ENCODE results near the gene SPO11.

The SPO11 gene

GRCh38 chr20:57329608-57330221 is at the start of gene SPO11:
TSS of gene SPO11 (plus strand) at chr20:57329803. CDS start at chr20:57329868, 65 bp downstream.
- DNase-seq: no peak

GRCh38 chr20:57280221-57280620 is 49.4 kb upstream of the SPO11 start:
- no peak for DNase-seq

- DNase-seq: no peak
Observed at GRCh38 chr20:57281900-57282299, 47.7 kb upstream of the SPO11 start.

- DNase-seq: no peak
Observed at GRCh38 chr20:57282670-57283361, 46.8 kb upstream of the SPO11 start.

GRCh38 chr20:57283860-57284259 is 45.7 kb upstream of the SPO11 start:
- no peak for DNase-seq

- DNase-seq: no peak
Observed at GRCh38 chr20:57287007-57287880, 42.4 kb upstream of the SPO11 start.

GRCh38 chr20:57287901-57288300 is 41.7 kb upstream of the SPO11 start:
- no peak for DNase-seq

GRCh38 chr20:57288651-57289277 is 40.8 kb upstream of the SPO11 start:
- DNase-seq: no peak

- DNase-seq: no peak
Observed at GRCh38 chr20:57289391-57290177, 40.0 kb upstream of the SPO11 start.

GRCh38 chr20:57290178-57290484 is 39.5 kb upstream of the SPO11 start:
- no peak for DNase-seq

- no peak for DNase-seq
Observed at GRCh38 chr20:57291003-57291402, 38.6 kb upstream of the SPO11 start.

- no peak for DNase-seq
Observed at GRCh38 chr20:57291694-57292093, 37.9 kb upstream of the SPO11 start.

GRCh38 chr20:57292611-57293010 is 37.0 kb upstream of the SPO11 start:
- DNase-seq: no peak

GRCh38 chr20:57293995-57294394 is 35.6 kb upstream of the SPO11 start:
- DNase-seq: no peak

- DNase-seq: no peak
Observed at GRCh38 chr20:57294550-57294949, 35.1 kb upstream of the SPO11 start.

- DNase-seq: no peak
Observed at GRCh38 chr20:57298457-57298856, 31.1 kb upstream of the SPO11 start.

- no peak for DNase-seq
Observed at GRCh38 chr20:57301026-57301425, 28.6 kb upstream of the SPO11 start.

- no peak for DNase-seq
Observed at GRCh38 chr20:57306747-57307146, 22.9 kb upstream of the SPO11 start.

GRCh38 chr20:57308451-57309271 is 20.9 kb upstream of the SPO11 start:
- DNase-seq: no peak

GRCh38 chr20:57309544-57310115 is 20.0 kb upstream of the SPO11 start:
- DNase-seq: no peak

GRCh38 chr20:57310821-57311514 is 18.6 kb upstream of the SPO11 start:
- no peak for DNase-seq

Measured in KG1 (cell line).